DMS 273 treated with DMSO at 0.1 percent for 48 hours (cell line): ENCODE measurements around the gene LTB4R2.
"Not testable (repeated sequence)": the region's sequence is repeated elsewhere in the genome, so short reads cannot be mapped to it uniquely, and the experiment has no call there.

ENCODE experiments used
- DNase-seq: peaks from one replicate; lab custom pipeline; 2025; lab: John Stamatoyannopoulos, UW

The LTB4R2 gene

DNA sequence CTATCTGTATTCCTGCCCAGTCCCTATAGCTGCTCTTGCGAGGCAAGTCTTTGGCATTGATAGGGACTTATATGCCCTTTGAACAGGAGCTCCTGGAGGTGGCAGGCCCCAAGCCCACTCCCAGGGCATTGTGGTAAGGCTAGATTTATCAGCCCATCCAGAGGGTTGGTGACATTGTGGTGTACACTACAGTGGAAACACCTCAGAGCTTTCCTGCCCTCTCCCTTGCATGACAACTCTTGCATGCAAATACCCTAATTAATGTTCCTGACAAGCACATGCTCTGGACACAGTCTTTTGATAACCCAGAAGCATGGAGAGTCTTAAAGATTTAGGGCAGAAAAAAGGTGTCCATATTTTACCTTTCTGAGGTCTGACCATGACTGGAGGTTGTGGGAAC lies 30.7 kb downstream of the LTB4R2 start:
- DNase-seq: no peak

DNA sequence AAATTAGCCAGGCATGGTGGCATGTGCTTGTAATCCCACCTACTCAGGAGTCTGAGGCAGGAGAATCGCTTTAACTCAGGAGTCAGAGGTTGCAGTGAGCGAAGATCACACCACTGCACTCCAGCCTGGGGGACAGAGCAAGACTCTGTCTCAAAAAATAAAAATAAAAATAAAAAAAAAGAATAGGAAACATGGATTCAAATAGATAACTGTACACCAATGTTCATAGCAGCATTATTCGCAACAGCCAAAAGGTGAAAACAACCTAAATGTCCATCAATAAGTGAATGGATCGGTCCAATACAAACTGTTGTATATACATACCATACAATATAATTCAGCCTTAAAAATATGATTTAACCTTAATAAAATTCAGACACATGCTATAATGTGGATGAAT lies 32.9 kb downstream of the LTB4R2 start:
- no peak for DNase-seq

DNA sequence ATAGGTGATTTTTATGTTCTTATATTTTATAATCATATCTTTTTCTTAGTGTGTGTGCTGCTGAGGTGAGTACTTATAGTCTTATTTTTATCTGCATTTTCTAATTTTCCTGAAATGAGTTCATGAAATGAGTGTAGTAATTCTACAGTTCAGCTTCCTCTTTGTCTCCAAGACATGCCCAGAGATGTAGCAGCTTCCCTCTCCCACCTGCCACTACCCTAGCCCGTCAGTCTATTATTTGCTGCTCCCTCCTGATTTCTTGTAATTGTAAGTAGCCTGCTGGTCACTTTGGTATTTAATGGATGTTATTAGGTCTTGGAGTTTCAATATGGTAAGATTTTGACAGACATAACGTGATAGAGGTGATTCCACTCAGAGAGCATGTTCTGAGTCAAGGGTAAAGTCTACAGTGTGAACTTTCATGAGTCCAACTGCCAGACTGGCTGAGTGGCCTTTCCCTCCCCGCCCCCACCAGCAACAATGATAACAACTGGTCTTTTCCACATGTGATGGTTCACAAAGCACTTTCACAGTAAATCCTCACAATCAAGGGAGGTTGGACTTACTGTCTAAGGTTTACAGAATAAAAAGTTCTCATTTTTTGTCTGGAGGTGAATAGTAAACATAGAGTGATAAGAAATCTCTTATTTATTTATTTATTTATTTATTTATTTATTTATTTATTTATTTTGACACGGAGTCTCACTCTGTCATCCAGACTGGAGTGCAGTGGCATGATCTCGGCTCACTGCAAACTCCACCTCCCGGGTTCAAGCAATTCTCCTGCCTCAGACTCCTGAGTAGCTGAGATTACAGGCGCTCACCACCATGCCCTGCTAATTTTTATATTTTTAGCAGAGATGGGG lies 34.1 kb downstream of the LTB4R2 start:
- DNase-seq: no peak

DNA sequence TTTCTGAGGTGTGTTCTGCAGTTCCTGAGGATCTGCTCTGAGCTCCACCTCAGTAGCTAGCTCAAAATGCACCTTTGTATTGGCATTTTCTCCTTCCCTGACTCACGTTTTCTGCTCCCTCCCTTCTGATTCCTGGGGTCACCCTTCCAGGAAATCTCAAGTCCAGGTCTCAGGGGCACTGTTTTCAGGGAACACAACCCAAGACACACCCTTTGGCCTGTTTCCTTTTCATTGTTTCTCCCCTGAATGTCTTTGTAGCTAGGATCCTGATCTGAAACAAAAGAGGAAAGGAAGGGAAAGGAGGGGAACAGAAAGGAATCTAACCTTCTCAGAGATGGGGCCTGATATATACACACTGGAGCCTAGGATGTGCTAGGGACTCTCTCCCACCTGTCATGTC lies 37.2 kb downstream of the LTB4R2 start:
- no peak for DNase-seq

DNA sequence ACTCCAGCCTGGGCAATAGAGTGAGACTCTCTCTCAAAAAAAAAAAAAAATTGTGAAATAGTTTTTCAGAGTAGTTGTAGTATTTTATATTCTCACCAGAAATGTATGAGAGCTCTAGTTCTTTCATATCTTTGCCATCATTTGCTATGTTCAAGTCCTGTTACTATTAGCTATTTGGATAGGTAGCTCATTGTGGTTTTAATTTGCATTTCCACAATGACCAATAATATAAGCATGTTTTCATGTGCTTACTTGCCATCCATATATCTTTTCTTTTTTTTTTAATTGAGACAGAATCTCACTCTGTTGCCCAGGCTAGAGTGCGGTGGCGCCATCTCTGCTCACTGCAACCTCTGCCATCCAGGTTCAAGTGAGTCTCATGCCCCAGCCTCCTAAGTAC lies 38.2 kb downstream of the LTB4R2 start:
- DNase-seq: no peak

DNA sequence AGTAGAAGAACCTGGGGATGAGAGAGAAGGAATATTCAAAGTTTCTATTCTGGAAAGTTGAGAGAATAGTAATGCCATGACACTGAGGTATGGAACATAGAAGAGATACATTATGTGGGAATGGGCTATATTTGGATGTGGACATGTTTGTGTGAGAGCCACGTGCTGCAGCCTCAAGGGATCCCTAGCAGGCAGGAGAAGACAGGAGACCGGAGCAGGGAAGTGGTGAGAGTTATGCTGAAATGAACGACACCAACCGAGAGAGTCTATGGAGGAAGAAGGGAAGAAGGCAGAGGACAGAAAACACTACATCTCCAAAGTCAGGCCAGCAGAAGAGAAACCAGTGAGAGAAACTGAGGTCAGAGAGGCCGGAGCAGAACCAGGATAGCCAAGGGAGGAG lies 39.8 kb downstream of the LTB4R2 start:
- DNase-seq: no peak

DNA sequence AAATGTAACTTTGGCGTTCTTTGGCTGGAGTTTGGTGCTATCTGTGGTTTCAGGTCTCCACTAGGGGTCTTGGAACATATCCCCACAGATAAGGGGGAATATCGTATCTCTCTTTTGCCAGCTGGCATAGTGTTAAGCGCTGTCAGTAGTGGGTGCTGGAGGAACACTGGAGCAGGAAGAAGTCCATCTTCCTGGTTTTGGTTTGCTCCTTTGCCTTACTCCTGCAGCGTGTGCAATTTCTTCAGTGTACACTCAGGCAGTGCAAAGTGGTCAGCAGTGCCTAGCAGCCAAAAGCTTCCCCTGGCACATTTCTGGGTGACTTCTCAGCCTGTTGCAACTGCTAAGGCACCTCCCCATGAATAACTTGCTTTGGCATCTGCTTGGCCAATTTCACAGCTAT lies 41.6 kb downstream of the LTB4R2 start:
- no peak for DNase-seq

DNA sequence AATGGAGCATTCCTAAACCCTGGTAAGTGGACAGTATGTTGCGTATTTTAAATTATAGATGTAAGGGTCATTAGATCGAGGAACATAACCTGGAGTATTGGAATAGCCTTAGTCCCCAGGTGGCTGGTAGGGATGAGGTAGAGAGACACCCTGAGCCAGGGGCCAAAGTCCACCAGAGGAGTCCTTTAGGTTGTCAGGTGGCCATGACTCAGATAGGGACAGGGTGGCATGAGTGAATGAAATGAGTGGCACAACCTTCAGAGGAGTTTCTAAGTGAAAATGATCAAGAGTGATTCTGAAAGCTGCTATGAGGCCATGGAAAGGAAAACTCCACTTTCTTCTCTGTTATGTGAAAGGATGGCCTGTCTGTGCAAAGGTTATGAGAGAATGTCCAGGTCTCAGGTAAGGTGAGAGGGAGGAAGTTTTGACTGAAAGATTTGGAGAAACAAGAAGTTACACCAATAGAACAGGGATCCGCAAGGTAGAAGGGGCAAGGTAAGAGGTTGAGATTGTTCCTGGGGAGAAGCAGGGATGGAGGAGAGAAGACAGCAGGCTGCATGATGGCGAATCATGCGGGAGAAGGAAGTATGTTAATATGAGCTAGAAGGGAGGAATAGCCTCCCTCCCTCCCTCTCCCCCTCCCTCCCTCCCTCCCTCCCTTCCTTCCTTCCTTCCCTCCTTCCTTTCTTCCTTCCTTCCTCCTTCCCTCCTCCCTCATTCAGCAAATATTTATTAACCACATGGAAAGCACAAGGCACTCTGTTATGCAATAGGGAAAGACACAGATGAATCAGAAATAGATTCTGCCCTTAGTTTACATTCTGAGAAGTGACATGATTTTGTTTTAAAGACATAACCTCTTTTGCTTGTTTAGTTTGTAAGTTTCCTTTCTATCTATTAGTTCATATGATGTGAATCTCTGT lies 43.9 kb downstream of the LTB4R2 start:
- no peak for DNase-seq

DNA sequence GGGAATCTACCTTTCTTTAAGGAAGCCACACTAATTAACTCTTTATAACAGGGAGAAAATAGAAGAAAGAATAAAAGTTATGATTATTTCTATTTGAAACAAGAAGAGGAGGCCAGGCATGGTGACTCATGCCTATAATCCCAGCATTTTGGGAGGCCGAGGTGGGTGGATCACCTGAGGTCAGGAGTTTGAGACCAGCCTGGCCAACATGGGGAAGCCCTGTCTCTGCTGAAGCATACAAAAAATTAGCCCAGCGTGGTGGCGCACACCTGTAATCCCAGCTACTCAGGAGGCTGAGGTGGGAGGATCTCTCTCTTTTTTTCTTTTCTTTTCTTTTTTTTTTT lies 44.5 kb downstream of the LTB4R2 start:
- not testable (repeated sequence) for DNase-seq

DNA sequence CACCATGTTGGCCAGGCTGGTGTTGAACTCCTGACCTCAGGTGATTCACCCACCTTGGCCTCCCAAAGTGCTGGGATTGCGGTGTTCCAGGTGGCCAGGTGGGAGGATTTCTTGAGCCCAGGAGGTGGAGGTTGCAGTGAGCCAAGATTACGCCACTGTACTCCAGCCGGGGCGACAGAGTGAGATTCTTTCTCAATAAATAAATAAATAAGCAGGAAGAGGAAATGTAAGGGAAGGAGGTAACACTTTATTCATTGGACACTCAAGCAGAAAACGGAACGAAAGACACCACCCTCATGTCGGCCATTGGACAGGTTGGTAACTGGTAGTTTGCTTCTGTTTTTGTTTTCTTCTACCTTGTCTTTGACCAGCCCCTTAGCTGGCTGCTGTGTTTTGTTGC lies 45.1 kb downstream of the LTB4R2 start:
- DNase-seq: no peak

DNA sequence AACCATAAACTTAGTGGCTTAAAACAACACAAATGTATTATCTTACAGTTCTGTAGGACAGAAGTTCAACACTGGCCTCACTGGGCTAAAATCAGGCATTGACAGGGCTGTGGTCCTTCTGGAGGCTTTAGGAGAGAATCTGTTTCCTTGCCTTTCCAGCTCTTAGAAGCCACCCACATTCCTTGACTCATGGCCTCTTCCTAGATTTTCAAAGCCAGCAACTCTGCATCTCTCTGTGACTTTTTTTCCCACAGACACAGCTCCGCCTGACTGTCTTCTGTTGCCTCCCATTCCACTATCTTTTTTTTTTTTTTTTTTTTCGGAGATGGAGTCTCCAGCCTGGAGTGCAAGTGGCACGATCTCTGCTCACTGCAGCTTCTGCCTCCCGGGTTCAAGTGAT lies 46.3 kb downstream of the LTB4R2 start:
- DNase-seq: no peak

DNA sequence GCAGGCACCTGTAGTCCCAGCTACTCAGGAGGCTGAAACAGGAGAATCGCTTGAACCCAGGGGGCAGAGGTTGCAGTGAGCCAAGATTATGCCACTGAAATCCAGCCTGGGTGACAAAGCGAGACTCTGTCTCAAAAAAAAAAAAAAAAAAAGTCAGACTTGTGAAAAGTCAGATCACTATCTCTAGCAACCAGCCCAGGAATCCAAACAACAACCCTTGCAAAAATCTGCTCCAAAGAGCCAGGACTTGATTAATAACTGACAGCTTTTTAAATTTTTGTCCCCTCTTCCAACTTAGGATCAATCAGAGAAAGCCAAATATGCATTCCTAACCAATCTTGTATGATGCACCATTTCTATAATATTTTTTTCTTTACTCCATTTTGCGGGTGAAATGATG lies 50.3 kb downstream of the LTB4R2 start:
- no peak for DNase-seq

DNA sequence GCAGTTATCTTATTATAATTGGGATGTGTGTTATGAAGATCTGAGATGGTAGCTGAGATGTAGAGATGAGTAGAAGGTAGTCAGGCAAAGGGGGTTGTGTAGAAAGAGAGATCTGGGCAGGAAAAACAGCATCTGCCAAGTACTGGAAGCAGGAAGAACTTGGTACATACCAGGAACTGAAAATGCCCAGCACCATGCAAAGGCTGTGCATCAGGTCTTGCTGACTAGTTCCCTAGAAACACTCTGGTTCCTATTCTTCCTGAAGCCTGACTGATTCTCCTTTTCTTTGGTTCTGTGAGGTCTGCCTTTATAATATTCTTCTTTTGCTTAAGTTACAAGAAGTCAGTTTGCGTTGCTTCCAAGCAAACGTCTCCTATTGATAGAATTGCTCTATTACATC lies 51.4 kb downstream of the LTB4R2 start:
- no peak for DNase-seq
